Gastrocnemius medialis (tissue), 4 donors: ENCODE results near the gene THRB.

Experiments
- CTCF ChIP-seq, 5 experiments: fragments of 450-650 bp in 3 of 5; fragments of 200-600 bp in 2 of 5; sonication (generic) in 2 of 5; IDR thresholded peaks in 4 of 5; conservative IDR thresholded peaks in 1 of 5; 1 replicate in 4 of 5; 2 replicates in 1 of 5; pipeline ENCODE4 v1.5.1; 2016 to 2019; ENCODE audit warnings: antibody characterized with exemption in 5 of 5, mild to moderate bottlenecking in 3 of 5, moderate library complexity in 3 of 5
- POLR2A ChIP-seq, 2 donors: fragments of 450-650 bp; IDR thresholded peaks; one replicate each; pipeline ENCODE4 v1.6.1; 2017; ENCODE audit warnings: antibody characterized with exemption in 2 of 2, mild to moderate bottlenecking in 2 of 2, moderate library complexity in 2 of 2

DNA sequence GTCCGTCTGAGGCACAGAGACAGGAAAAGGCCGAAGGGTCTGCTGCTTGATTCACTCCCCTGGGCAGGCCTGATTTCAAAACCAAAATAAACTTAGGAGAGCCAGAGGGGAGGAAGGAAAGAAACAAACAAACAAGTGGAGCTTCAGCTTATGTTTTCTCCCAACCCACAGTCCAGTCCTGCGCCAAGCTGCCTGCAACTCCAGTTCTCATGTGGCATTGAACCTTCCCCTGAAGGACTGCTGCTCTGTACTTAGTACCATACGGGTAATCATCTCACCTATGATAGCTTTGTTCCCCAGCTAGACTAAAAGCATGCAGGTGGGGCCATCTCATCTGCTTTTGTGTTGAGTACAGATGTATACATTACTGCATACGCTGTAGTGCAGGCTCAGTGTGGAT is 236.4 kb downstream of the THRB start:
- TF ChIP-seq POLR2A (IDR thresholded peaks at IDR 0.05) (no peak), CTCF (IDR thresholded peaks at IDR 0.05 in 4 of 5, conservative IDR thresholded peaks at IDR 0.05 in 1 of 5) (no peak)
